ENCODE results near the gene AUTS2.

AUTS2 gene

GRCh38 chr7:70834424-70834823, 1236.1 kb downstream of the AUTS2 start:
- H3K9ac ChIP-seq (ENCODE audit: low read depth, low read length), result no peak overlapping the region
- H3K36me3 ChIP-seq (ENCODE audit: insufficient read depth, low read length), result no peaks in the 10 kb centered on the region
- H3K27ac ChIP-seq (ENCODE audit: low read depth, low read length), result no peak overlapping the region
- H3K4me3 ChIP-seq (ENCODE audit: low read length), result no peak overlapping the region
- 96% methylated on average over 7 of the region's 8 CpGs for WGBS
- no peaks in the 10 kb centered on the region for H3K27me3 ChIP-seq (ENCODE audit: insufficient read depth, low read length)
- H3K9me3 ChIP-seq (ENCODE audit: insufficient read depth, low read depth, low read length), result peaks cover 13% of the 10 kb centered on the region
- peaks cover 9% of the 10 kb centered on the region; the same call in 1 of the 2 replicates for H3K4me1 ChIP-seq (ENCODE audit: insufficient read depth, low read length)

- H3K9ac ChIP-seq (ENCODE audit: low read depth, low read length), result no peak overlapping the region
- 66% methylated on average over 2 of the region's 2 CpGs for WGBS
Measured at GRCh38 chr7:70835658-70836057, 1237.4 kb downstream of the AUTS2 start.

GRCh38 chr7:70836279-70836678, 1238.0 kb downstream of the AUTS2 start:
- Histone ChIP-seq H3K27me3 (ENCODE audit: insufficient read depth, low read length) (no peaks in the 10 kb centered on the region), H3K4me1 (ENCODE audit: insufficient read depth, low read length) (no peaks in the 10 kb centered on the region), H3K9me3 (ENCODE audit: insufficient read depth, low read depth, low read length) (peaks cover 13% of the 10 kb centered on the region), H3K36me3 (ENCODE audit: insufficient read depth, low read length) (no peaks in the 10 kb centered on the region), H3K9ac (ENCODE audit: low read depth, low read length) (no peak overlapping the region), H3K4me3 (ENCODE audit: low read length) (no peak overlapping the region), H3K27ac (ENCODE audit: low read depth, low read length) (no peak overlapping the region)
- 60% methylated on average over 1 of the region's 1 CpG for whole genome bisulfite sequencing

More at GRCh38 chr7:70835658-70836057, 1237.4 kb downstream of the AUTS2 start:
- Histone ChIP-seq H3K9me3 (ENCODE audit: insufficient read depth, low read depth, low read length) (peaks cover 13% of the 10 kb centered on the region), H3K4me1 (ENCODE audit: insufficient read depth, low read length) (no peaks in the 10 kb centered on the region), H3K27ac (ENCODE audit: low read depth, low read length) (no peak overlapping the region), H3K27me3 (ENCODE audit: insufficient read depth, low read length) (no peaks in the 10 kb centered on the region), H3K4me3 (ENCODE audit: low read length) (no peak overlapping the region), H3K36me3 (ENCODE audit: insufficient read depth, low read length) (no peaks in the 10 kb centered on the region)

GRCh38 chr7:70836946-70837345, 1238.7 kb downstream of the AUTS2 start:
- Histone ChIP-seq H3K4me1 (ENCODE audit: insufficient read depth, low read length) (no peaks in the 10 kb centered on the region), H3K9me3 (ENCODE audit: insufficient read depth, low read depth, low read length) (peaks cover 13% of the 10 kb centered on the region), H3K27me3 (ENCODE audit: insufficient read depth, low read length) (no peaks in the 10 kb centered on the region), H3K4me3 (ENCODE audit: low read length) (no peak overlapping the region), H3K36me3 (ENCODE audit: insufficient read depth, low read length) (no peaks in the 10 kb centered on the region), H3K9ac (ENCODE audit: low read depth, low read length) (no peak overlapping the region), H3K27ac (ENCODE audit: low read depth, low read length) (no peak overlapping the region)
- WGBS, result 94% methylated on average over 6 of the region's 6 CpGs

GRCh38 chr7:70837589-70837988, 1239.3 kb downstream of the AUTS2 start:
- 87% methylated on average over 4 of the region's 4 CpGs for WGBS
- H3K36me3 ChIP-seq (ENCODE audit: insufficient read depth, low read length), result no peaks in the 10 kb centered on the region
- H3K4me3 ChIP-seq (ENCODE audit: low read length), result no peak overlapping the region

GRCh38 chr7:70838292-70838907, 1240.1 kb downstream of the AUTS2 start:
- no peaks in the 10 kb centered on the region for H3K4me1 ChIP-seq (ENCODE audit: insufficient read depth, low read length)
- H3K4me3 ChIP-seq (ENCODE audit: low read length), result no peak overlapping the region
- no peak overlapping the region for H3K9ac ChIP-seq (ENCODE audit: low read depth, low read length)
- H3K27ac ChIP-seq (ENCODE audit: low read depth, low read length), result no peak overlapping the region
- 85% methylated on average over 15 of the region's 15 CpGs for WGBS
- no peaks in the 10 kb centered on the region for H3K36me3 ChIP-seq (ENCODE audit: insufficient read depth, low read length)
- H3K27me3 ChIP-seq (ENCODE audit: insufficient read depth, low read length), result no peaks in the 10 kb centered on the region
- H3K9me3 ChIP-seq (ENCODE audit: insufficient read depth, low read depth, low read length), result peaks cover 13% of the 10 kb centered on the region

More at GRCh38 chr7:70837589-70837988, 1239.3 kb downstream of the AUTS2 start:
- H3K27me3 ChIP-seq (ENCODE audit: insufficient read depth, low read length), result no peaks in the 10 kb centered on the region
- no peaks in the 10 kb centered on the region for H3K4me1 ChIP-seq (ENCODE audit: insufficient read depth, low read length)
- no peak overlapping the region for H3K27ac ChIP-seq (ENCODE audit: low read depth, low read length)
- peaks cover 13% of the 10 kb centered on the region for H3K9me3 ChIP-seq (ENCODE audit: insufficient read depth, low read depth, low read length)
- H3K9ac ChIP-seq (ENCODE audit: low read depth, low read length), result no peak overlapping the region
